H9 (cell line): ENCODE data around the gene FYN. TPM values are rescaled to one million over a fixed set of nuclear protein-coding genes. Genes with fewer than 3 reads are reported as not detected.

Experiments
- DNase-seq: peaks from one replicate; pipeline ENCODE4 v3.0.0-alpha.2; 2017
- H2AFZ ChIP-seq: one replicate; pipeline ENCODE4 v1.6.1; 2013; ENCODE audit warnings: mild to moderate bottlenecking, low read length, control low read depth, moderate library complexity
- H2AK5ac ChIP-seq: 2 replicates; pipeline ENCODE4 v1.6.1; 2013; ENCODE audit warnings: low read length, control low read depth, mixed read lengths; ENCODE audit not compliant: insufficient read length
- H2BK120ac ChIP-seq: one replicate; pipeline ENCODE4 v1.6.1; 2013; ENCODE audit warnings: low read depth, mild to moderate bottlenecking, low read length, control low read depth, inconsistent platforms; ENCODE audit not compliant: poor library complexity, severe bottlenecking
- H2BK12ac ChIP-seq: 2 replicates; pipeline ENCODE4 v1.6.1; 2013; ENCODE audit warnings: low read length, control low read depth, mixed read lengths, low read depth; ENCODE audit not compliant: insufficient read length
- H2BK15ac ChIP-seq: 2 replicates; pipeline ENCODE4 v1.6.1; 2013; ENCODE audit warnings: low read depth, low read length, control low read depth
- H2BK20ac ChIP-seq: one replicate; pipeline ENCODE4 v1.6.1; 2013; ENCODE audit warnings: low read depth, mild to moderate bottlenecking, low read length, control low read depth, inconsistent platforms; ENCODE audit not compliant: poor library complexity, severe bottlenecking
- H2BK5ac ChIP-seq: 2 replicates; pipeline ENCODE4 v1.6.1; 2013; ENCODE audit warnings: low read length, control low read depth, mixed read lengths; ENCODE audit not compliant: insufficient read length
- H3K14ac ChIP-seq: 2 replicates; pipeline ENCODE4 v1.6.1; 2013; ENCODE audit warnings: low read length, control low read depth; ENCODE audit not compliant: insufficient read depth
- H3K18ac ChIP-seq: 2 replicates; pipeline ENCODE4 v1.6.1; 2013; ENCODE audit warnings: low read depth, mild to moderate bottlenecking, mixed read lengths, low read length, control low read depth; ENCODE audit not compliant: insufficient read length
- H3K23ac ChIP-seq: 2 replicates; pipeline ENCODE4 v1.6.1; 2013; ENCODE audit warnings: low read length, control low read depth, mixed read lengths, low read depth; ENCODE audit not compliant: insufficient read length
- H3K23me2 ChIP-seq: 2 replicates; pipeline ENCODE4 v1.6.1; 2013; ENCODE audit warnings: low read depth, mild to moderate bottlenecking, mixed read lengths, low read length, control low read depth; ENCODE audit not compliant: insufficient read length, poor library complexity, severe bottlenecking
- H3K27ac ChIP-seq: 2 replicates; pipeline ENCODE4 v1.5.1; 2013; ENCODE audit warnings: low read length, control low read depth, mixed read lengths, low read depth; ENCODE audit not compliant: insufficient read length
- H3K27me3 ChIP-seq: 2 replicates; pipeline ENCODE4 v1.6.1; 2013; ENCODE audit warnings: low read length, control low read depth, inconsistent platforms; ENCODE audit not compliant: insufficient read depth
- H3K4ac ChIP-seq: 2 replicates; pipeline ENCODE4 v1.6.1; 2013; ENCODE audit warnings: low read depth, mild to moderate bottlenecking, control low read depth, inconsistent platforms, low read length, moderate library complexity
- H3K4me1 ChIP-seq: 2 replicates; pipeline ENCODE4 v1.6.1; 2013; ENCODE audit warnings: low read length, control low read depth, inconsistent platforms; ENCODE audit not compliant: insufficient read depth
- H3K4me2 ChIP-seq: 2 replicates; pipeline ENCODE4 v1.6.1; 2013; ENCODE audit warnings: low read length, control low read depth, mixed read lengths; ENCODE audit not compliant: insufficient read length, insufficient read depth
- H3K56ac ChIP-seq: 2 replicates; pipeline ENCODE4 v1.6.1; 2013; ENCODE audit warnings: low read depth, mild to moderate bottlenecking, mixed read lengths, low read length, control low read depth; ENCODE audit not compliant: insufficient read length
- H3K79me1 ChIP-seq: 2 replicates; pipeline ENCODE4 v1.6.1; 2013; ENCODE audit warnings: low read depth, mild to moderate bottlenecking, moderate library complexity, low read length, control low read depth, inconsistent platforms; ENCODE audit not compliant: insufficient read depth, poor library complexity, severe bottlenecking
- H3K79me2 ChIP-seq: 2 replicates; pipeline ENCODE4 v1.6.1; 2013; ENCODE audit warnings: low read length, control low read depth, inconsistent platforms; ENCODE audit not compliant: insufficient read depth
- H3K9ac ChIP-seq: 2 replicates; pipeline ENCODE4 v1.6.1; 2013; ENCODE audit warnings: low read length, control low read depth, mixed read lengths; ENCODE audit not compliant: insufficient read length; ENCODE audit errors: extremely low read depth
- H3K9me3 ChIP-seq: one replicate; pipeline ENCODE4 v1.6.1; 2013; ENCODE audit warnings: low read depth, low read length, inconsistent platforms; ENCODE audit not compliant: control insufficient read depth
- H3T11ph ChIP-seq: one replicate; pipeline ENCODE4 v1.6.1; 2013; ENCODE audit warnings: mild to moderate bottlenecking, low read length, control low read depth, inconsistent platforms
- H4K20me1 ChIP-seq: one replicate; pipeline ENCODE4 v1.6.1; 2013; ENCODE audit not compliant: control insufficient read depth, insufficient read length, insufficient read depth
- H4K5ac ChIP-seq: 2 replicates; pipeline ENCODE4 v1.6.1; 2013; ENCODE audit warnings: low read depth, mild to moderate bottlenecking, mixed read lengths, low read length, control low read depth; ENCODE audit not compliant: insufficient read length
- H4K8ac ChIP-seq: replicated peaks from 2 replicates; pipeline ENCODE4 v1.6.1; 2013; ENCODE audit warnings: low read length, control low read depth, mixed read lengths, low read depth; ENCODE audit not compliant: insufficient read length
- H4K91ac ChIP-seq: 2 replicates; pipeline ENCODE4 v1.6.1; 2013; ENCODE audit warnings: low read depth, mild to moderate bottlenecking, moderate library complexity, mixed read lengths, low read length, control low read depth; ENCODE audit not compliant: insufficient read length
- H3K27ac Mint-ChIP-seq, 3 experiments: 2 replicates in 2 of 3; 3 replicates in 1 of 3; pipeline ENCODE4 v1.8.0; 2020 to 2021; ENCODE audit warnings: mixed read lengths in 3 of 3, mild to moderate bottlenecking in 1 of 3, moderate library complexity in 1 of 3
- H3K27me3 Mint-ChIP-seq: 2 replicates; pipeline ENCODE4 v1.8.0; 2021; ENCODE audit warnings: low read depth, mild to moderate bottlenecking, moderate library complexity, mixed read lengths
- H3K36me3 Mint-ChIP-seq, 3 experiments: 2 replicates in 2 of 3; 3 replicates in 1 of 3; pipeline ENCODE4 v1.8.0; 2020 to 2021; ENCODE audit warnings: low read depth in 3 of 3, mixed read lengths in 3 of 3; ENCODE audit not compliant: insufficient read depth in 1 of 3
- H3K4me1 Mint-ChIP-seq, 2 experiments: 2 replicates each; pipeline ENCODE4 v1.8.0; 2020; ENCODE audit warnings: mixed read lengths in 2 of 2
- H3K4me3 Mint-ChIP-seq, 2 experiments: 2 replicates in 1 of 2; 3 replicates in 1 of 2; pipeline ENCODE4 v1.8.0; 2020 to 2021; ENCODE audit warnings: mild to moderate bottlenecking in 2 of 2, mixed read lengths in 2 of 2, moderate library complexity in 1 of 2
- H3K9me3 Mint-ChIP-seq, 2 experiments: 2 replicates in 1 of 2; 3 replicates in 1 of 2; pipeline ENCODE4 v1.8.0; 2020; ENCODE audit warnings: mild to moderate bottlenecking in 2 of 2, mixed read lengths in 2 of 2, moderate library complexity in 1 of 2
- WGBS: extraction: QIAGEN DNeasy Blood & Tissue Kit; methylation state at CpG from one replicate; pipeline ENCODE4 v1.1.7; 2013; ENCODE audit warnings: missing lambda C conversion rate, low lambda C conversion rate, mixed read lengths; ENCODE audit not compliant: insufficient read length; ENCODE audit errors: extremely low coverage; 5-methylcytosine and 5-hydroxymethylcytosine counted together
- total RNA-seq: library from RNA; stranded (reverse); gene quantifications from 2 replicates; pipeline ENCODE4 v1.2.1, GENCODE V29; 2021
- TF ChIP-seq, protein P1 (sequence below): fragments of 200-600 bp; sonication (generic); conservative IDR thresholded peaks from 3 replicates; pipeline ENCODE4 v1.8.0; 2021; ENCODE audit warnings: antibody characterized with exemption, mild to moderate bottlenecking

Gene FYN
- total RNA-seq, 1 experiment from 2014 or later: 64.8 TPM

- H3K9me3 ChIP-seq: no peaks in the 10 kb centered on the region
- no peak overlapping the region for H3K9ac ChIP-seq
- H4K5ac ChIP-seq: no peak overlapping the region
- H3T11ph ChIP-seq: no peak overlapping the region
- H4K8ac ChIP-seq: no peak overlapping the region
- Mint-ChIP-seq H3K4me1 (peaks cover 17 to 20% of the 10 kb centered on the region in 2 experiments), H3K27ac (no peak overlapping the region), H3K36me3 (peaks cover 8 to 34% (median 13%) of the 10 kb centered on the region in 3 experiments; a peak in 6 of 7 replicates), H3K27me3 (no peaks in the 10 kb centered on the region), H3K4me3 (no peak overlapping the region), H3K9me3 (no peaks in the 10 kb centered on the region)
- H3K56ac ChIP-seq: no peak overlapping the region
- H3K14ac ChIP-seq: no peak overlapping the region
- no peak overlapping the region for H3K4me2 ChIP-seq
- no peaks in the 10 kb centered on the region for H4K20me1 ChIP-seq
- H3K79me1 ChIP-seq: no peaks in the 10 kb centered on the region
- no peak for DNase-seq
- H3K18ac ChIP-seq: no peak overlapping the region
- TF ChIP-seq, protein P1, sequence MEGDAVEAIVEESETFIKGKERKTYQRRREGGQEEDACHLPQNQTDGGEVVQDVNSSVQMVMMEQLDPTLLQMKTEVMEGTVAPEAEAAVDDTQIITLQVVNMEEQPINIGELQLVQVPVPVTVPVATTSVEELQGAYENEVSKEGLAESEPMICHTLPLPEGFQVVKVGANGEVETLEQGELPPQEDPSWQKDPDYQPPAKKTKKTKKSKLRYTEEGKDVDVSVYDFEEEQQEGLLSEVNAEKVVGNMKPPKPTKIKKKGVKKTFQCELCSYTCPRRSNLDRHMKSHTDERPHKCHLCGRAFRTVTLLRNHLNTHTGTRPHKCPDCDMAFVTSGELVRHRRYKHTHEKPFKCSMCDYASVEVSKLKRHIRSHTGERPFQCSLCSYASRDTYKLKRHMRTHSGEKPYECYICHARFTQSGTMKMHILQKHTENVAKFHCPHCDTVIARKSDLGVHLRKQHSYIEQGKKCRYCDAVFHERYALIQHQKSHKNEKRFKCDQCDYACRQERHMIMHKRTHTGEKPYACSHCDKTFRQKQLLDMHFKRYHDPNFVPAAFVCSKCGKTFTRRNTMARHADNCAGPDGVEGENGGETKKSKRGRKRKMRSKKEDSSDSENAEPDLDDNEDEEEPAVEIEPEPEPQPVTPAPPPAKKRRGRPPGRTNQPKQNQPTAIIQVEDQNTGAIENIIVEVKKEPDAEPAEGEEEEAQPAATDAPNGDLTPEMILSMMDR: no peak
- H2AFZ ChIP-seq: no peak overlapping the region
- no peak overlapping the region for H3K4ac ChIP-seq
- H2BK15ac ChIP-seq: no peak overlapping the region
- H3K79me2 ChIP-seq: no peaks in the 10 kb centered on the region
- no peak overlapping the region for H3K27ac ChIP-seq
- no peak overlapping the region for H4K91ac ChIP-seq
- WGBS: no CpG with 5 or more reads among the region's 3 CpGs
- H3K27me3 ChIP-seq: no peaks in the 10 kb centered on the region
- H3K4me1 ChIP-seq: peaks cover 4% of the 10 kb centered on the region; the same call in 1 of the 2 replicates
- no peak overlapping the region for H2BK12ac ChIP-seq
- H3K23ac ChIP-seq: no peak overlapping the region
- H2BK120ac ChIP-seq: no peak overlapping the region
- no peak overlapping the region for H2BK5ac ChIP-seq
- H3K23me2 ChIP-seq: no peaks in the 10 kb centered on the region
- H2BK20ac ChIP-seq: no peak overlapping the region
- no peak overlapping the region for H2AK5ac ChIP-seq
These were observed 156.9 kb downstream of the FYN start for GRCh38 chr6:111716325-111716724.
